GM18517 (cell line): ENCODE measurements around the gene THAP2.

Source experiments
- ATAC-seq: cut with Tn5 transposase; IDR thresholded peaks from one replicate; pipeline ENCODE4 v1.9.1; 2021; ENCODE audit warnings: mild to moderate bottlenecking, moderate library complexity; ENCODE audit not compliant: unreplicated experiment

The THAP2 gene

DNA sequence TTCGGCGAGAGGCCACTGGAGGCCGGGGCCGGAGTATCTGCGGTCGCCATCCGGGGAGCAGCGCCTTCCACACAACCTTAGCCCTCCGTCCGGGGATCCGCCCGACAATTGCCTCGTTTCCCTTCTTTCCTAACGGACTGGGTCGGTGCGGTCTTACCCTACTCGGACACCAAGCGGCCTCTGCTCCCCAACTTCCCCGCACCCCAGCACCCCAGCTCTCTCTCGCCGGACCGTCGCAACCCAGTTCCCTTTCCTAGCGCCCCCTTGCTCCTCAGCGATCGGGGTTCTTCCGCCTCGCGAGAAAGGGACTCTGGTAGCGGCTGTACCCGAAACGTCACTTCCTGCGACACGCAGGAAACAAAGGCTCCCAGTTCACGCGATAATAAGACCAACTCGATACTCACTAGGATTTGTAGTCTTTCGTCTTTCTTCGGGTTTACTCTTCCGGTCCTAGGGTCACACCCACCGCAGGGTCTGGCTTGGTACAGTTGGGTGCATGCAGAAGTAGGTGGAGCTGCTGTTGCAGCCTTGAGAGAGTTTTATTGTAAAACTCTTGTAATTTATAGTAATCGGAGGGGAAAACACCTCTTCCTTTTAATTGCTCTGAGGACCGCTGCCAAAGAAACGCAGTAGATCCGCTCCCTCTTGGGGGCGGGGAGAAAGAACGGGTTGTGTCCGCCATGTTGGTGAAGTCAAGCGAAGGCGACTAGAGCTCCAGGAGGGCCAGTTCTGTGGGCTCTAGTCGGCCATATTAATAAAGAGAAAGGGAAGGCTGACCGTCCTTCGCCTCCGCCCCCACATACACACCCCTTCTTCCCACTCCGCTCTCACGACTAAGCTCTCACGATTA lies at the start of gene THAP2, which contains the start of gene ZFC3H1:
Gene THAP2, plus strand, starts transcription at position 741 of the 850 bp plus-strand sequence. CDS start 209 bp downstream, outside the sequence.
Gene ZFC3H1, minus strand, starts transcription at position 288 of the 850 bp plus-strand sequence. Its CDS starts 238 bp downstream, at position 50.
- peak; percentile 97 for ATAC-seq

DNA sequence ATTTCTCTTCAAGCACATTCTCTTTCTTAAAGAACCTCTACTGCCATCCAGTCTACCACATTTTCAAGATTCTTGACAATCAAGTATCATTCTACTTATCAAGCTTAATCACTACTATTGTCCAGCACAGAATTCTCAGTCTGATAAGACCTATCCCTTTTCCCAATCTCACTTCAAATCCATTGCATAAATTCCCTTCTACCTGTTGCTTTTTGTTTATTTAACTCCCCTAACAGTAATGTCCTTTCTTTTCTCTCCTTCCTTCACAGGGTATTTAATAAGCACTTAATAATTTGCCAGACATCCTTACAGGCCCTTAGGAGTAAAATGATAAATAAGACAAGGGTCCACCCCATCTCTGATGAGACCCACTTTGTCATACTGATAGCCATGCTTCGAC lies 42.2 kb upstream of the THAP2 start:
- ATAC-seq = no peak

DNA sequence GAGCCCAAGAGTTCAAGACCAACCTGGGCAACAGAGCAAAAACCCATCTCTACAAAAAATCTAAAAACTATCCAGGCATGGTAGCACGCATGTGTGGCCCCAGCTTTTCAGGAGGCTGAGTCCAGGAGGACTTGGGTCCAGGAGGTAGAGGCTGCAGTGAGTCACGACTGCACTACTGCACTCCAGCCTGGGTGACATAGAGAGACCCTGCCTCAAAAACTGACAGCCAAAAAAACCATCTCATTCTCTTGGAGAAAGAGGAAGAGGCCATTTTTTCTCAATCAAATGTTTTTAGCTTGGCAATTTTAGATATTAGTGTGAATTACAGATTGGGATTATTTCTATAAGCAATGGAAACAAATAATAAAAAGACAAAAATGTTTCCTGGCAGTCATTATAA lies 38.6 kb upstream of the THAP2 start:
- no peak for ATAC-seq

DNA sequence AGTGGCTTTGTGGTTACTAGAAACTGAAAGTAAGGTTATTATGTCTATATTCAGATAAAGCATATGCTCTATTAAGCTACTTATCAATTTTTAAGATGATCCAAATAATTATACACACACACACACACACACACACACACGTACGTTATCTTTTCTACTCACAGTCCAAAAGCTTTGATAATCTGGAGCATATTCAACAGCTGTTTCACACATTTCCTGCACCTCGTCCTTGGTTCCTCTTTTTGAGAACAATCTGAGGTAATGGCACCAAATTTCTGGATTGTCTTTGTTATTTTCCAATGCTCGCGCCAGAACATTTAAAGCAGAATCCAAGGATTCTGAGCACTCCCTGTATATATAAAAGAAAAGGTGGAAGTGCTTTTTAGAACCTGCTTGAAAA lies 38.0 kb upstream of the THAP2 start:
- ATAC-seq = peak; percentile 64

DNA sequence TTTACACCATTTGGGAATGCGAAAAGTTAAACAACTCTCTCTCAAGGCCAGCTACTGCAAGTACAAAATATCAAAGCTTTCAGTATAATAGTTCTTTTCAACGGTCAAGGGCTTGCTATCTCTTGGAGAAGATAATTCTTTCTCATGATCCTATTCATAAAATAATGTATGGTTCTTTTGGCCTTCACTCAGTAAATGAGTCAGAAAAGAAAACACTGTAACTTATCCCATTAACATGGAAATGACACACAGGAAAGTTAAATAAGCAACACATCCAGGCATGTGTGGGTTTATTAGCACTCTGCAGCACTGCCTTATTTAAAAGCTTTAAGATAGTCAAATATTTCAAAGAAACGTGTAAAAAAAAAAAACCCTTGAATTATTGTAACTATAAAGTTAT lies 37.3 kb upstream of the THAP2 start:
- ATAC-seq = no peak

DNA sequence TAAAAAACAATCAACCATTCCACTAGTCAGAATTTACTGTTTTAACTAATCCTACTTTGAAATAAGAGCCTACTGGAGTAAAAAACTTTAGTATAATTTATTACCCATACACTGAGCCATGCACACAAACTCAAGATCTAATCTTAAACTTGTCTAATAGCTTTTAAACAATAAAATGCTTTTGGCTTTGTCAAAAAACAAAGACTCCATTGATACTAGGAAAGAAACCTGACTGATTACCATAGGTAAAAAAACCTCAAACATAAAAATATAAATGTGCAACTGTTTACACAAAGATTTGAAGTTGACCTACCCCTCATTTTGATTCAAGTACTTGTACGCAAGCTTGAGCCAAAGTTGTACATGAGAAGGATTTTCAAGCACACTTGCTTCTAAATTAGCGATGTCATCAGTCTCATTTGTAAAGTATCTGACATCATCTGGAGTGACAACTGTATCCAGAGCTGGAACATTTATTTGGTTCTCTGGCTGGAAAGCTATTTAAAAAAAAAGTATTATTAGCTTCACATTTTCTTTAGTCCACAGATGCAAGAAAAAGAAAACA lies 36.6 kb upstream of the THAP2 start:
- ATAC-seq = no peak

DNA sequence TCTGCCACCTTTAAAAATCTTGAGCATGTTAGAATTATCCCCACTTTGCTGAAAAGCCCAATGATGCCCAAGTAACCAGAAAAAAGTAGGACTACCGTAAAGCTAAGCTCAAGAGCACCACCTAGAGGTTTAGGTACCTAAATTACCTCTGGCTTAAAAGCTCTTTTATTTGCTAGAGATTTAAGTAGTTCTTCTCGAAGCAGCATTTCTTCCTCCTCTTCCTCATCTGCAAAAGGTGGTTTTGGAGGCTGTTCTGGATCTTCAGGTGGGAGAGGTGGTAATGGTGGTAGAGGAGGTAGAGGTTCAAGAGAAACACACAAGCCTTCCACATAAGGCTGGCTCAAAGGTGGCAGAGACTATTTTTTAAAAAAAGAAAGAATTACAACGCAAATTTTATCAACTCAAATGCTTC lies 27.4 kb upstream of the THAP2 start:
- peak; percentile 66 for ATAC-seq

DNA sequence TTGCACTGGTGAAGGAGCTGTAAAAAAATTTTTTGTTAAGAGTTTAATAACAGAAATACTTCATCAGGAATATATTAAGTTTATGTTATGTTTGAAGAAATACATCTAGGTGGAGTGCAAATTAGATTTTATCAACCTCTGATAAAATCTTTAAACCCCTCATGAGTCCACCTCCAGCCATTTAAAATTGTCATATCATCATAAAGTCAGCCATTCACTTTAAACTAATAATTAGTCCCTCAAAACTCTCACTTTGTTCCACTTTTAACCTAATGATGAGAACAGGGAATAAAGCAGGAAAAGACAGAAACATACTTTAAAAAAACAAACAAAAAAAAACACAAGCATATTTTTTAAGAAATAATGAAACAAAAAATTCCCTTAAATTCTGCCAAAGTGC lies 25.6 kb upstream of the THAP2 start:
- no peak for ATAC-seq

DNA sequence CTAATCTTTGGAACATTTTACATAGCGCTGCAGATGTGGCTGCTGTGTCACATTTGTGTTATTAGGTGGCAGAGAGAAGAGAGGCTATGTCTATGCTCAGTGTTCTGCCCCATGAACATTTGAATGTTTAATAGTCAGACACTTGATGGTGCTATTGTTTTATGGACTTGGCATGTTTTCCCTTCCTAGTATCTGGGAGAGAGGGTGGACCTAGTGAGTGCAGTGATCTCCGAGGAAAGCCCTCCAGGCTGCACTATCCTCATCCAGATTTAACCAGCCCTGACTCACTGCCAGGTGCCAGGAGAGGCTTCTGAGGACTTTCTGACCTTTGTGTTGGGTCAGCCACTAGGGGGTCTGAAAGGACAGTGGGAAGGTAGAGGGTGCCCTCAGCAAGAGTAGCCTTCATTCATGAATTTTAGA lies 24.8 kb upstream of the THAP2 start:
- no peak for ATAC-seq

DNA sequence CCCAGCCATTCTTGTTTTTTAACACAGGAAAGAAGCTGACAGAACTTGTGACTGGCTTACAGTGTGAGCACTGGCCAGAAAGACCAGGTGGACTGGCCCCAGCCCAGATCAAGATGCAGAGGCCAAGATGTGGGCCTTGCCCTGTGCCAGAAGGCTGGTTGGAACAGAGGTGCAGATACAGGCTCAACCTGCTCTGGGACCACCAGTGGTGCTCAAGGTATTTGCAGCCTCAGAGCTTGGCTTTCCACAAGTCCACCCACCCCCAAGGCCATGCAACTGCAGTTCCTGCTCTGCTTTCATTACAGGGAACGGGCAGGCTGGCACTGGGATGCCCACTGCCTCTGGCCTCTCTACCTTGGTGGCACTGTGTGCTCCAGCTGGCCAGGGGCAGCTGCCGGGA lies 23.8 kb upstream of the THAP2 start:
- ATAC-seq = no peak

DNA sequence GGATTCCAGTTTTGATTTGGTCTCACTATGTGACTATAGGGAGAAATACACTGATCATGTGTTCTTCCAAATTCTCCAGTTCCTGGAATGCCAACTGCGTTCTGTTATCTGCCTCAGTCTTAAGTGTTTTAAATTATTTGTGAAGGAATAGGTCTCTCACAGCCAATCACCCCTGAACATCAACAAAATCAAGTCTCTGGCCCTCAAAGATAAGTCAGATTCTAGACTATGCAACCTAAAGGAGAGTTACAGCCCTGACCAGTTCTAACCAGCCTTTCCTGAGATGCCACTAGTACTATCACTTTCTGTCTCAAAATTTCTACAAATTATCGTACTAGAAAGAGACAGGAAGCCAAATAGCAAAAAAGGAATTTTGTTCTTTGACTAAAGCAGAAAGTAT lies 22.7 kb upstream of the THAP2 start:
- ATAC-seq = no peak

DNA sequence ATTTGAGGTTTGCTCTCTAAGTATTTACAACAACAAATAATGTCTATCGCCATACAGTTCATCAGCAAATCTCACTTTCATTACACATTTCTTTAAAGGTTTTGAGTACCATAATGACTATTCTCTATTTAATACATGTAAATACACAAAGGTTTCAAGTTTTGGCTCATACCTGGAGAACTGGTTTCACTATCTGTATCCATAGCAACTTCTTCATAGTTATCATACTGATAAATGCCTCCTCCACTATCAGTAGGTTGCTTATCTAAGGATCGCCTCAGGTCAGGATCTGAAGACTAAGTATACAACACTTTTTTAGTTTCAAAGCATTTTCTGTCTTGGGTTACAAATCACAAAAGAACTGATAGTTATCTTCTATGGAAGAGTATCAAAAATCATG lies 21.8 kb upstream of the THAP2 start:
- ATAC-seq = no peak

DNA sequence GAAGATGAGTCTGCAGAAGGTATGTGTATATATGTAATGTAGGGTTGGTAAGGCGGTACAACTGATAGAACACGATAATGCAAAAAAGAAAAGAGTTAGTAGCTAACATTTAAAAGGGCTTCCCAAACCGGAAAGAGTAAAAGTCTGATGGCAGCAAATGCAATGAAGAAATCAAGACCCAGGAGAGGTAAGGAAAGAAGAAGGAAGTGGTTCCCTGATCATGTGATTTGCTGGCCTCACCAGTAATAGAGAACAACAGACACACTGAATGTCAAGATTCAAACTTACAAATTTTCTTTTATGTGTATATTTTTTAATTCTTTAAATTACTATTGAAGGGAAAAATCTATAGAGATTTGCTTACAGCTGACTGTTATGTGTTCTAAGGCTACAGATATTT lies 18.8 kb upstream of the THAP2 start:
- no peak for ATAC-seq

DNA sequence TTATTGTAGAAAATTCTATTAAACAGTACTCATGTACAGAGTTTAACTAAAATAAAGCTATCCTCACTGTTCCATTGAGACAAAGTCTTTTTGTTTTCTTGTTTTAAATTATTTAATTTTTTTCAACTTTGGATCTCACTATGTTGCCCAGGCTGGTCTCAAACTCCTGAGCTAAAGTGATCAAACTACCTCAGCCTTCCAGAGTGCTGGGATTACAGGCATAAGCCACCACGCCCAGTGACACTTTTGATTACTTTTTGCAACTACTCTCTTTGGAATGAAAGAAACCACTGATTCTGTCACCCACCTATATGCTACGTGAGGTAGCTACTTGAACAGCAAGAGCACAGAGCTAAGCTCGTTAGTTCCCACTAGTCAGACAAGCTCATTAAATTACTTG lies 17.6 kb upstream of the THAP2 start:
- ATAC-seq = no peak

DNA sequence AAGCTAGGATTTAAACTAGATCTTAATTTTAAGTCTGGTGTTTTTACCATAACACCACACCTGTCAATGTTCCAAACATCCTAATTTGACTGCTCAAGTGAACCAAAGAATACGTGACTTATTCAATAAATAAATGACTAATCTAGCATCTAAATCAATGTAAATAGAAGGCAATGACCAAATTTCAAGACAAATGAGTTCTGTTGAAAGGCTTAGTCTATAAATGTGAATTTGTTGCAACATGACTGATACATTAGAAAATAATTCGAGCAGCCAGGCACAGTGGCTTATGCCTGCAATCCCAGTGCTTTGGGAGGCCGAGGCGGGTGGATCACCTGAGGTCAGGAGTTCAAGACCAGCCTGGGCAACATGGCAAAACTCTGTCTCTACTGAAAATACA lies 15.6 kb upstream of the THAP2 start:
- no peak for ATAC-seq

DNA sequence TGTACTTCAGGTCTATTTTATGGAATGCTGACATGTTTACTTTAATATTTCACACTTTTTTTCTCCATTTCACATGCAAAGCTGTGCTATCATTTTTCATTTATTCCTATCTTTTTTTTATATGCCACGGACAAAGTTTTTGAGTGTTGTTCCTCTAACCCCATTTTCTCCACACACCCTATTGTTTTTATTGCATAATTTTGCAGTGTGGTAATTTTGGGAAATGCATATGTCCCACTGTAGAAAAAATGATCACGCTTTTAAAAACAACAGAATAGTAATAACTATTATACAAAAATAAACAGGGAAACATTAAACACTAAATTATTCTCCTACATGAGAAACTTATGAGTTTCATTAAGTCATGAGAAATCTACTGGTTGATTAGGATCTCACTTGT lies 14.7 kb upstream of the THAP2 start:
- ATAC-seq = no peak

DNA sequence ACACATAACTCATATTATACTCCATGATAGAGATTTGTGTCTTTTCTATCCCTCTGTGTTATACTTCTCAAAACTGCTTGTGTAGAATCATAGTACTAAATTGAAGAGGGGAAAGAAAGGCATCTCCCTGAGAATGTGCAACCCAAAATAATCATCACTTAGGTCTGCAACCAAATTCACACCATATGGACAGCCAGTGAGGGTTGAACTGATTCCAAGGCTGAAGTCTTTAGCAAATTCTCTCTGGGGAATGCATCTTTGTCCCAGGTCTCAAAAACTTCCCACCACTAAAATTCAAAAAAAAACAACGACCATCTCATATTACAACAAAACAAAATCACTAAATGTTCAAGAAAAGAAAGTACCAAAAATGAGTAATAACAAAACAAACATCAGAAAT lies 11.4 kb upstream of the THAP2 start:
- ATAC-seq = no peak

DNA sequence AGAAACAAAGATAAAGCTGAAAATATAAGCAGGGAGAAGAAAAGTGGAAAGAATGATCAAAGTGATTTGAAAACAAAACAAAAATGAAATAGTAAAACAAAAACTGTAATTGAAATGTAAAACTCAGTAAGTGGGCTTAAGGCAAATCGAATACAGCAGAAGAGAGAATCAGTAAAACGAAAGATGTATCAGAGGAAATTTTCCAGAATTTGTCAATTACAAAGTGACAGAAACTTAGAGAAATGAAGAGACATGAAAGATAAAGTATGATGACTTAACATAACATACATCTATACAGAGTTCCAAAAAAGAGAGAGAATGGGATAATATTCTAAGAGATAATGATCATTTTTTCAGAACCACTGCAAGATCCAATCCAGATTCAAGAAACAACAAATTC lies 11.0 kb upstream of the THAP2 start:
- ATAC-seq = no peak

DNA sequence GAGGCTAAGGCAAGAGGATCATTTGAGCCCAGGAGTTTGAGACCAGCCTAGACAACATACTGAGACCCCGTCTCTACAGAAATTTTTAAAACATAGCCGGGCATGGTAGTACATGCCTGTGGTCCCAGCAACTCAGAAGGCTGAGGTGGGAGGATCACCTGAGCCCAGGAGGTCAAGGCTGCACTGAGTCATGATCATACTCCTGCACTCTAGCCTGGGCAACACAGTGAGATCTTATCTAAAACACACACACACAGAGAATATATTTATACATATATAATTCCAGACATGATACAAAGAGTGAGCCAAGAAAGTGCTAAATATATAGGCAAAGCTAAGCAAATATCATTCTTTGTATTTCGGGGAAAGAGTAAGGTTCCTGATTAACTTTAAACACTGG lies 9.9 kb upstream of the THAP2 start:
- no peak for ATAC-seq

DNA sequence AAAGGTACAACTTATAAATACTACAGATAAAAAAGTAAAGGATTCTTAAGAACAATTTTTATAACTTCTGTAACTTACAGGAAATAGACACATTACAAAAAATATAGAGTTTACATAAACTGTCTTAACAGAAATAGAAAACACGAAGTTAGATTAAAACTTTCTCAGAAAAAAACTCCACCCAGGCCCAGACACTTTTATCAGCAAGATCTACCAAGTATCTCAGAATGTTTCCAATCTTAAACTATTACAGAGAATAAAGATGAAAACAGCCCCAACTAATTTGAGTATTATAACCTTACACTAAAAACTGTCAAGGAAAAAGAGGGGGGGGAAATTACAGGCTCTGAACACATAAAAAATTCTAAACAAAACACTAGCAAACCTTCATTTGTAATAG lies 8.6 kb upstream of the THAP2 start:
- no peak for ATAC-seq

DNA sequence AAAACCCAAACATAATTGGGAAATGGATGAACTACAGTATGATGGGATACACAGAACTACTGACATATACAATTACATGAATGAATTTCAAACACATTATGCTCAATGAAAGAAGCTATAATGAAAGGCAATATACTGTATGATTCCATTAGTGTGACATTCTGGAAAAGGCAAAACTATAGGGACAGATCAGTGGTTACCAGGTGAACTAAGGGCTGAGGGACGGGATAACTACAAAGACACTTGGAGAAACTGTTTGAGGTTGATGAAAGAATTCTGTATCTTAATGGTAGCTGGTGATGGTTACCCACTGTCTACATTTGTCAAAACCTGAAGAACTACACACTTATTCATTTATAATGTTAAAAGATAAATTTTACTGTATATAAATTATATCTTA lies 8.2 kb upstream of the THAP2 start:
- no peak for ATAC-seq

DNA sequence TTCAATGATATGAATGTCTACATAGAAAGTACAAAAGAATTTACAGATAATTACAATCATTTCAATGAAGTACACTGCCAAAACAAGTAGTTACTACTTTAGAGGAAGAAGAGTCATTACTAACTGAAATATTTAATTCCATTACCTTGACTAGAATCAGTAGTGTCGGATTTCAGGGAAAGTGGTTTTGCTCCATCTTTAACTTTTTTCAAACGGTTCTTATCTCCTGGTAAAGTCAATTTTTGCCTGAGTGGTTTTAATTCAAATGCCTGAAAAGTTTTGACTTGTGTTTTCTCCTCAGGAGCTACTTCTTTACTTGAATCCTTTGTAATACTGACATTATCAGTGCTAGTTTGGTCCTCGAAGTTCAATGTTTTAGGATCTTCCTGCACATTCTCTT lies 7.4 kb upstream of the THAP2 start:
- no peak for ATAC-seq
